Mesendoderm (in vitro differentiated cells): ENCODE data around the gene SLC26A3.
A peak's percentile ranks its signal among the peaks of the same experiment; 100 is the strongest.

Source experiments
- DNase-seq: peaks from one replicate; pipeline ENCODE4 v3.0.0; 2013
- H2AK5ac ChIP-seq: 2 replicates; pipeline ENCODE4 v1.6.1; 2013; ENCODE audit warnings: low read length, inconsistent platforms
- H2BK120ac ChIP-seq: 2 replicates; pipeline ENCODE4 v1.6.1; 2013; ENCODE audit warnings: low read depth, mild to moderate bottlenecking, low read length, moderate library complexity, mixed read lengths
- H2BK15ac ChIP-seq: replicated peaks from 2 replicates; pipeline ENCODE4 v1.6.1; 2013; ENCODE audit warnings: low read depth, mild to moderate bottlenecking, moderate library complexity
- H2BK5ac ChIP-seq: 2 replicates; pipeline ENCODE4 v1.6.1; 2013; ENCODE audit warnings: low read length, inconsistent platforms
- H3K18ac ChIP-seq: 2 replicates; pipeline ENCODE4 v1.6.1; 2013; ENCODE audit warnings: mild to moderate bottlenecking, low read length, mixed read lengths
- H3K23ac ChIP-seq: one replicate; pipeline ENCODE4 v1.6.1; 2013; ENCODE audit warnings: low read length
- H3K27ac ChIP-seq: 2 replicates; pipeline ENCODE4 v1.5.1; 2013; ENCODE audit warnings: low read depth, mild to moderate bottlenecking, inconsistent platforms, low read length, moderate library complexity
- H3K27me3 ChIP-seq: 2 replicates; pipeline ENCODE4 v1.6.1; 2013; ENCODE audit warnings: low read length, control low read depth, mild to moderate bottlenecking, inconsistent platforms; ENCODE audit not compliant: insufficient read depth, poor library complexity
- H3K36me3 ChIP-seq: 2 replicates; pipeline ENCODE4 v1.6.1; 2013; ENCODE audit warnings: low read length, inconsistent platforms; ENCODE audit not compliant: control insufficient read depth, insufficient read depth
- H3K4ac ChIP-seq: one replicate; pipeline ENCODE4 v1.6.1; 2013; ENCODE audit warnings: low read depth, mild to moderate bottlenecking, low read length, moderate library complexity
- H3K4me1 ChIP-seq: 2 replicates; pipeline ENCODE4 v1.6.1; 2013; ENCODE audit warnings: low read depth, low read length, inconsistent platforms; ENCODE audit not compliant: control insufficient read depth
- H3K4me2 ChIP-seq: 2 replicates; pipeline ENCODE4 v1.6.1; 2013; ENCODE audit warnings: low read length
- H3K4me3 ChIP-seq: 2 replicates; pipeline ENCODE4 v1.5.1; 2013; ENCODE audit warnings: mild to moderate bottlenecking, low read length
- H3K56ac ChIP-seq: one replicate; pipeline ENCODE4 v1.6.1; 2013; ENCODE audit warnings: low read length
- H3K79me1 ChIP-seq: 2 replicates; pipeline ENCODE4 v1.6.1; 2013; ENCODE audit warnings: low read length, inconsistent platforms
- H3K79me2 ChIP-seq: 2 replicates; pipeline ENCODE4 v1.6.1; 2013; ENCODE audit warnings: mild to moderate bottlenecking, low read length; ENCODE audit not compliant: control insufficient read depth, insufficient read depth
- H3K9ac ChIP-seq: 2 replicates; pipeline ENCODE4 v1.6.1; 2013; ENCODE audit warnings: low read length, inconsistent platforms
- H4K5ac ChIP-seq: one replicate; pipeline ENCODE4 v1.6.1; 2013; ENCODE audit warnings: low read length
- H4K8ac ChIP-seq: one replicate; pipeline ENCODE4 v1.6.1; 2013; ENCODE audit warnings: low read depth, mild to moderate bottlenecking, control low read depth, low read length, moderate library complexity
- WGBS: extraction: QIAGEN DNeasy Blood & Tissue Kit; methylation state at CpG from one replicate; pipeline ENCODE4 v1.1.7; 2013; ENCODE audit warnings: low lambda C conversion rate, missing lambda C conversion rate; ENCODE audit not compliant: insufficient coverage; ENCODE audit errors: extremely low coverage; 5-methylcytosine and 5-hydroxymethylcytosine counted together

The SLC26A3 gene

GRCh38 chr7:107799647-107800264 is 3.3 kb downstream of the SLC26A3 start:
- H3K4me3 ChIP-seq = no peak overlapping the region
- no CpG with 5 or more reads among the region's 6 CpGs for WGBS
- no peak for DNase-seq

GRCh38 chr7:107792364-107792763 is 10.7 kb downstream of the SLC26A3 start:
- Histone ChIP-seq H3K4ac (no peak overlapping the region), H4K5ac (no peak overlapping the region), H3K56ac (no peak overlapping the region), H3K4me3 (no peak overlapping the region), H3K79me1 (no peaks in the 10 kb centered on the region), H3K23ac (no peak overlapping the region), H2BK120ac (no peak overlapping the region), H3K9ac (no peak overlapping the region), H2BK15ac (no peak overlapping the region), H3K4me1 (peaks cover 4% of the 10 kb centered on the region), H3K79me2 (no peaks in the 10 kb centered on the region), H3K27me3 (no peaks in the 10 kb centered on the region), H4K8ac (no peak overlapping the region), H3K36me3 (no peaks in the 10 kb centered on the region), H2BK5ac (no peak overlapping the region), H3K4me2 (no peak overlapping the region), H3K27ac (no peak overlapping the region), H2AK5ac (no peak overlapping the region), H3K18ac (no peak overlapping the region)
- no CpG with 5 or more reads among the region's 6 CpGs for WGBS
- DNase-seq = no peak

More at GRCh38 chr7:107799647-107800264, 3.3 kb downstream of the SLC26A3 start:
- no peak overlapping the region for H3K9ac ChIP-seq
- H3K36me3 ChIP-seq = no peaks in the 10 kb centered on the region
- H3K4ac ChIP-seq = no peak overlapping the region
- H3K27ac ChIP-seq = no peak overlapping the region
- no peak overlapping the region for H2BK120ac ChIP-seq
- no peak overlapping the region for H2AK5ac ChIP-seq
- H3K18ac ChIP-seq = no peak overlapping the region
- no peak overlapping the region for H3K56ac ChIP-seq
- no peak overlapping the region for H3K23ac ChIP-seq
- H3K79me1 ChIP-seq = no peaks in the 10 kb centered on the region
- no peak overlapping the region for H3K4me2 ChIP-seq
- no peak overlapping the region for H4K5ac ChIP-seq
- no peak overlapping the region for H4K8ac ChIP-seq
- no peaks in the 10 kb centered on the region for H3K79me2 ChIP-seq
- no peaks in the 10 kb centered on the region for H3K27me3 ChIP-seq
- H3K4me1 ChIP-seq = no peaks in the 10 kb centered on the region
- H2BK15ac ChIP-seq = no peak overlapping the region
- H2BK5ac ChIP-seq = no peak overlapping the region

- H3K27me3 ChIP-seq = no peaks in the 10 kb centered on the region
- H3K79me2 ChIP-seq = no peaks in the 10 kb centered on the region
- H3K9ac ChIP-seq = no peak overlapping the region
- no peaks in the 10 kb centered on the region for H3K79me1 ChIP-seq
- no peak overlapping the region for H4K5ac ChIP-seq
- WGBS = no CpG with 5 or more reads among the region's 6 CpGs
- no peak overlapping the region for H4K8ac ChIP-seq
- H2AK5ac ChIP-seq = no peak overlapping the region
- H3K23ac ChIP-seq = no peak overlapping the region
- no peak overlapping the region for H3K4ac ChIP-seq
- no peak overlapping the region for H3K4me3 ChIP-seq
- no peak overlapping the region for H3K56ac ChIP-seq
- H3K4me2 ChIP-seq = no peak overlapping the region
- no peak overlapping the region for H3K18ac ChIP-seq
- no peak overlapping the region for H2BK5ac ChIP-seq
- no peak overlapping the region for H3K27ac ChIP-seq
- peaks cover 4% of the 10 kb centered on the region for H3K4me1 ChIP-seq
- H2BK120ac ChIP-seq = no peak overlapping the region
- no peak for DNase-seq
- H3K36me3 ChIP-seq = no peaks in the 10 kb centered on the region
- H2BK15ac ChIP-seq = no peak overlapping the region
These were observed 13.4 kb downstream of the SLC26A3 start for GRCh38 chr7:107789647-107790046.

GRCh38 chr7:107788662-107789061 is 14.4 kb downstream of the SLC26A3 start:
- Histone ChIP-seq H4K8ac (no peak overlapping the region), H2AK5ac (no peak overlapping the region), H3K18ac (no peak overlapping the region), H2BK15ac (no peak overlapping the region), H3K4me1 (peaks cover 4% of the 10 kb centered on the region), H3K27me3 (no peaks in the 10 kb centered on the region), H3K56ac (no peak overlapping the region), H3K4ac (no peak overlapping the region), H3K23ac (no peak overlapping the region), H4K5ac (no peak overlapping the region), H3K79me2 (no peaks in the 10 kb centered on the region), H3K9ac (no peak overlapping the region), H3K4me2 (no peak overlapping the region), H3K27ac (no peak overlapping the region), H3K79me1 (no peaks in the 10 kb centered on the region), H3K36me3 (no peaks in the 10 kb centered on the region), H3K4me3 (no peak overlapping the region), H2BK120ac (no peak overlapping the region), H2BK5ac (no peak overlapping the region)
- DNase-seq = peak; percentile 2
- no CpG with 5 or more reads among the region's 3 CpGs for WGBS

GRCh38 chr7:107788216-107788615 is 14.8 kb downstream of the SLC26A3 start:
- H3K36me3 ChIP-seq = no peaks in the 10 kb centered on the region
- no peak for DNase-seq
- no peaks in the 10 kb centered on the region for H3K27me3 ChIP-seq
- H2BK15ac ChIP-seq = no peak overlapping the region
- H3K9ac ChIP-seq = no peak overlapping the region
- H3K79me2 ChIP-seq = no peaks in the 10 kb centered on the region
- no peak overlapping the region for H3K4me3 ChIP-seq
- H3K79me1 ChIP-seq = no peaks in the 10 kb centered on the region
- no peak overlapping the region for H2BK5ac ChIP-seq
- no peak overlapping the region for H4K8ac ChIP-seq
- peaks cover 4% of the 10 kb centered on the region for H3K4me1 ChIP-seq
- WGBS = no CpG with 5 or more reads among the region's 1 CpG
- H3K23ac ChIP-seq = no peak overlapping the region
- no peak overlapping the region for H3K18ac ChIP-seq
- no peak overlapping the region for H3K4me2 ChIP-seq
- H3K56ac ChIP-seq = no peak overlapping the region
- no peak overlapping the region for H2BK120ac ChIP-seq
- no peak overlapping the region for H2AK5ac ChIP-seq
- no peak overlapping the region for H3K4ac ChIP-seq
- H4K5ac ChIP-seq = no peak overlapping the region
- no peak overlapping the region for H3K27ac ChIP-seq

- no peak for DNase-seq
- Histone ChIP-seq H3K18ac (no peak overlapping the region), H4K5ac (no peak overlapping the region), H3K56ac (no peak overlapping the region), H3K79me1 (no peaks in the 10 kb centered on the region), H3K4me1 (peaks cover 4% of the 10 kb centered on the region), H2BK5ac (no peak overlapping the region), H3K79me2 (no peaks in the 10 kb centered on the region), H3K9ac (no peak overlapping the region), H3K4ac (no peak overlapping the region), H4K8ac (no peak overlapping the region), H3K36me3 (no peaks in the 10 kb centered on the region), H3K4me2 (no peak overlapping the region), H3K4me3 (no peak overlapping the region), H2BK15ac (no peak overlapping the region), H3K27ac (no peak overlapping the region), H3K27me3 (no peaks in the 10 kb centered on the region), H2AK5ac (no peak overlapping the region), H2BK120ac (no peak overlapping the region), H3K23ac (no peak overlapping the region)
- no CpG with 5 or more reads among the region's 2 CpGs for WGBS
These were observed 17.1 kb downstream of the SLC26A3 start for GRCh38 chr7:107785926-107786325.
